Anterior cingulate cortex (tissue), 58 donors: ENCODE measurements around the gene CIAO3.

Source experiments
- DNase-seq, 58 donors: peaks; one replicate each; lab custom pipeline; 2025; lab: John Stamatoyannopoulos, UW

Gene CIAO3

GRCh38 chr16:682493-683395 lies 58.1 kb downstream of the CIAO3 start:
- DNase-seq, result no peak

- peak in 1 of 58 donors; percentile 20 for DNase-seq
Measured at GRCh38 chr16:681746-682427, 58.9 kb downstream of the CIAO3 start.

- peak in 4 of 58 donors; percentile 25 to 39 (median 32) for DNase-seq
Measured at GRCh38 chr16:680967-681745, 59.6 kb downstream of the CIAO3 start.

GRCh38 chr16:680625-680945 lies 60.2 kb downstream of the CIAO3 start:
- no peak for DNase-seq

- peak in 56 of 58 donors; percentile 53 to 97 (median 86) for DNase-seq
Measured at GRCh38 chr16:679814-680624, 60.8 kb downstream of the CIAO3 start, which contains the start of gene STUB1. STUB1 (plus strand) TSS chr16:680410; CDS start chr16:680526, 116 bp downstream.
